Measurements from ENCODE around the gene POLR3B.

DNA sequence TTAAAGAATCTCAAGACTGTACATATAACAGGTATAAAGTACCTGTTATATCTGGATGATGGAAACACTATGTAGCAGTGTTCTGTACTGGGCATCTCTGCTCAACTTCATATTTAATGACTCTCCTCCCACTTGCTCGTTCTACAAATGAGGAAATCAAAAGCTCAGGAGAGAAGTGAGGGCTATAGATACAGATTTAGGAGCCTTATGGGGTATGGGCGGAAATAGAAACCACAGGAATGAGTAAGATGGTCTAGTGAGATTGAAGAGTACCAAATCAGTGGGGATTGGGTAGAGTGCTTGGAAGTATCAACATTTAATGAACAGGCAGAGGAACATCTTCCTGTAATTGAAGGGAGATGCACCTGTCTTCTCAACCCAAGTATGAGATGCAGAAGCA is 23.8 kb upstream of the POLR3B start:
- TF ChIP-seq, protein P1, sequence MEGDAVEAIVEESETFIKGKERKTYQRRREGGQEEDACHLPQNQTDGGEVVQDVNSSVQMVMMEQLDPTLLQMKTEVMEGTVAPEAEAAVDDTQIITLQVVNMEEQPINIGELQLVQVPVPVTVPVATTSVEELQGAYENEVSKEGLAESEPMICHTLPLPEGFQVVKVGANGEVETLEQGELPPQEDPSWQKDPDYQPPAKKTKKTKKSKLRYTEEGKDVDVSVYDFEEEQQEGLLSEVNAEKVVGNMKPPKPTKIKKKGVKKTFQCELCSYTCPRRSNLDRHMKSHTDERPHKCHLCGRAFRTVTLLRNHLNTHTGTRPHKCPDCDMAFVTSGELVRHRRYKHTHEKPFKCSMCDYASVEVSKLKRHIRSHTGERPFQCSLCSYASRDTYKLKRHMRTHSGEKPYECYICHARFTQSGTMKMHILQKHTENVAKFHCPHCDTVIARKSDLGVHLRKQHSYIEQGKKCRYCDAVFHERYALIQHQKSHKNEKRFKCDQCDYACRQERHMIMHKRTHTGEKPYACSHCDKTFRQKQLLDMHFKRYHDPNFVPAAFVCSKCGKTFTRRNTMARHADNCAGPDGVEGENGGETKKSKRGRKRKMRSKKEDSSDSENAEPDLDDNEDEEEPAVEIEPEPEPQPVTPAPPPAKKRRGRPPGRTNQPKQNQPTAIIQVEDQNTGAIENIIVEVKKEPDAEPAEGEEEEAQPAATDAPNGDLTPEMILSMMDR (IDR thresholded peaks at IDR 0.05; ENCODE audit: control extremely low read depth in 1 of 3, insufficient read depth in 1 of 3, low read depth in 1 of 3, low read length in 3 of 3) = no peak
- TF ChIP-seq EZH2 (IDR thresholded peaks at IDR 0.05; ENCODE audit: low read depth, low read length, severe bottlenecking) = no peak
- TF ChIP-seq YY1 (IDR thresholded peaks at IDR 0.05; ENCODE audit: low read depth, low read length) = no peak
- no peak for TF ChIP-seq EGR1 (IDR thresholded peaks at IDR 0.05; ENCODE audit: borderline replicate concordance, low read depth, low read length)
- no peak for TF ChIP-seq KDM5A (IDR thresholded peaks at IDR 0.05; ENCODE audit: low read length)
- no peak for TF ChIP-seq TEAD4 (IDR thresholded peaks at IDR 0.05; ENCODE audit: low read depth, low read length)
- no peak for TF ChIP-seq JUND (IDR thresholded peaks at IDR 0.05; ENCODE audit: low read length)
- no peak for TF ChIP-seq RNF2 (IDR thresholded peaks at IDR 0.05; ENCODE audit: borderline replicate concordance, low read depth, low read length, missing control alignments, poor library complexity, severe bottlenecking)

Measured in H1 (cell line).